Islet of Langerhans (tissue), 1 donor: ENCODE data around the gene BRD3OS.
"Not testable (repeated sequence)": the region's sequence is repeated elsewhere in the genome, so short reads cannot be mapped to it uniquely, and the experiment has no call there.

Experiments used
- FAIRE-seq: peaks from one replicate; lab custom pipeline; 2011; peaks lifted over from hg19 to GRCh38; lab: Jason Lieb, UNC

The BRD3OS gene

GRCh38 chr9:134063571-134064450 lies 38.5 kb downstream of the BRD3OS start:
- no peak for FAIRE-seq

GRCh38 chr9:134064711-134065110 lies 39.4 kb downstream of the BRD3OS start:
- FAIRE-seq, result no peak

- FAIRE-seq, result no peak
Observed at GRCh38 chr9:134065612-134066419, 40.5 kb downstream of the BRD3OS start.

- no peak for FAIRE-seq
Observed at GRCh38 chr9:134066526-134066912, 41.2 kb downstream of the BRD3OS start.

- no peak for FAIRE-seq
Observed at GRCh38 chr9:134066913-134067851, 41.9 kb downstream of the BRD3OS start.

GRCh38 chr9:134067904-134068743 lies 42.8 kb downstream of the BRD3OS start, which contains the start of gene BRD3:
Gene BRD3 (minus strand): TSS chr9:134068026. CDS start chr9:134053477, 14,549 bp downstream.
- FAIRE-seq, result no peak

GRCh38 chr9:134068744-134069479 lies 43.6 kb downstream of the BRD3OS start:
- no peak for FAIRE-seq

- FAIRE-seq, result no peak
Observed at GRCh38 chr9:134069480-134070399, 44.5 kb downstream of the BRD3OS start.

- FAIRE-seq, result no peak
Observed at GRCh38 chr9:134071149-134071548, 45.9 kb downstream of the BRD3OS start.

- not testable (repeated sequence) for FAIRE-seq
Observed at GRCh38 chr9:134072683-134073082, 47.4 kb downstream of the BRD3OS start.

GRCh38 chr9:134073500-134073899 lies 48.2 kb downstream of the BRD3OS start:
- FAIRE-seq, result no peak

GRCh38 chr9:134075689-134076088 lies 50.4 kb downstream of the BRD3OS start:
- FAIRE-seq, result not testable (repeated sequence)

- FAIRE-seq, result no peak
Observed at GRCh38 chr9:134076644-134077043, 51.4 kb downstream of the BRD3OS start.
